GM18519 (cell line): ENCODE results near the gene STX18.
"Not testable (repeated sequence)": the region's sequence is repeated elsewhere in the genome, so short reads cannot be mapped to it uniquely, and the experiment has no call there.

Experiments
- ATAC-seq: cut with Tn5 transposase; IDR thresholded peaks from one replicate; pipeline ENCODE4 v1.9.1; 2021; ENCODE audit warnings: mild to moderate bottlenecking, moderate library complexity; ENCODE audit not compliant: unreplicated experiment, low FRiP score

The STX18 gene

GRCh38 chr4:4514786-4515185 lies 27.1 kb downstream of the STX18 start:
- no peak for ATAC-seq

- ATAC-seq: no peak
These were observed 29.6 kb downstream of the STX18 start for GRCh38 chr4:4512282-4512681.

GRCh38 chr4:4510641-4511040 lies 31.2 kb downstream of the STX18 start:
- ATAC-seq: not testable (repeated sequence)

GRCh38 chr4:4509521-4509920 lies 32.3 kb downstream of the STX18 start:
- ATAC-seq: no peak

GRCh38 chr4:4507923-4508322 lies 33.9 kb downstream of the STX18 start:
- no peak for ATAC-seq

- no peak for ATAC-seq
These were observed 34.4 kb downstream of the STX18 start for GRCh38 chr4:4507403-4507802.

GRCh38 chr4:4506961-4507360 lies 34.9 kb downstream of the STX18 start:
- no peak for ATAC-seq

GRCh38 chr4:4505211-4505610 lies 36.6 kb downstream of the STX18 start:
- ATAC-seq: not testable (repeated sequence)

- no peak for ATAC-seq
These were observed 37.1 kb downstream of the STX18 start for GRCh38 chr4:4504783-4505182.

GRCh38 chr4:4502694-4503311 lies 39.0 kb downstream of the STX18 start:
- no peak for ATAC-seq

- ATAC-seq: no peak
These were observed 40.2 kb downstream of the STX18 start for GRCh38 chr4:4501679-4502078.

- no peak for ATAC-seq
These were observed 42.3 kb downstream of the STX18 start for GRCh38 chr4:4499438-4500123.

GRCh38 chr4:4496592-4497372 lies 45.1 kb downstream of the STX18 start:
- ATAC-seq: no peak

- ATAC-seq: no peak
These were observed 47.0 kb downstream of the STX18 start for GRCh38 chr4:4494882-4495281.

GRCh38 chr4:4492161-4492847 lies 49.5 kb downstream of the STX18 start:
- peak; percentile 69 for ATAC-seq

GRCh38 chr4:4491396-4491893 lies 50.4 kb downstream of the STX18 start:
- no peak for ATAC-seq

- ATAC-seq: no peak
These were observed 51.0 kb downstream of the STX18 start for GRCh38 chr4:4490816-4491215.

GRCh38 chr4:4490041-4490440 lies 51.8 kb downstream of the STX18 start:
- no peak for ATAC-seq

- peak; percentile 49 for ATAC-seq
These were observed 53.1 kb downstream of the STX18 start for GRCh38 chr4:4488405-4489404.

- no peak for ATAC-seq
These were observed 54.9 kb downstream of the STX18 start for GRCh38 chr4:4486969-4487368.
